BLaER1 (cell line): ENCODE results near the gene RCAN2.
A peak's percentile ranks its signal among the peaks of the same experiment; 100 is the strongest.

Experiments
- H3K27ac ChIP-seq: shearing (Covaris generic); formaldehyde crosslinking; 2 replicates; pipeline ENCODE4 v1.8.1; 2022
- H3K27me3 ChIP-seq: shearing (Covaris generic); formaldehyde crosslinking; 2 replicates; pipeline ENCODE4 v1.8.1; 2022
- H3K36me3 ChIP-seq: shearing (Covaris generic); formaldehyde crosslinking; 2 replicates; pipeline ENCODE4 v1.8.1; 2022
- H3K4me1 ChIP-seq: shearing (Covaris generic); formaldehyde crosslinking; 2 replicates; pipeline ENCODE4 v1.8.1; 2022
- H3K4me2 ChIP-seq: shearing (Covaris generic); formaldehyde crosslinking; 2 replicates; pipeline ENCODE4 v1.8.1; 2022
- H3K4me3 ChIP-seq: shearing (Covaris generic); formaldehyde crosslinking; 2 replicates; pipeline ENCODE4 v1.8.1; 2022
- H3K9ac ChIP-seq: shearing (Covaris generic); formaldehyde crosslinking; 2 replicates; pipeline ENCODE4 v1.8.1; 2022
- H3K9me3 ChIP-seq: shearing (Covaris generic); formaldehyde crosslinking; 2 replicates; pipeline ENCODE4 v1.8.1; 2022
- H4K20me1 ChIP-seq: shearing (Covaris generic); formaldehyde crosslinking; 2 replicates; pipeline ENCODE4 v1.8.1; 2022
- Cebpa-rat ChIP-seq: shearing (Covaris generic); IDR thresholded peaks from 2 replicates; pipeline ENCODE4 v1.8.1; 2022

RCAN2 gene

GRCh38 chr6:46491201-46491627, at the start of gene RCAN2:
TSS of gene RCAN2 (minus strand) at chr6:46491449.
- Histone ChIP-seq H3K27ac (no peak within 1 kb of the TSS), H4K20me1 (no peaks in the 10 kb centered on the region), H3K9ac (peak within 1 kb of the TSS; percentile 63), H3K4me1 (no peaks in the 10 kb centered on the region), H3K36me3 (no peaks in the 10 kb centered on the region), H3K4me2 (peak within 1 kb of the TSS; percentile 91), H3K9me3 (no peaks in the 10 kb centered on the region), H3K4me3 (peak within 1 kb of the TSS; percentile 81), H3K27me3 (peaks cover 24% of the 10 kb centered on the region)
- no peak for TF ChIP-seq Cebpa-rat

- TF ChIP-seq Cebpa-rat, result no peak
- no peaks in the 10 kb centered on the region for H3K36me3 ChIP-seq
- H3K4me3 ChIP-seq, result no peak overlapping the region
- no peak overlapping the region for H3K9ac ChIP-seq
- no peak overlapping the region for H3K4me2 ChIP-seq
- peaks cover 9% of the 10 kb centered on the region for H3K9me3 ChIP-seq
- H3K27me3 ChIP-seq, result no peaks in the 10 kb centered on the region
- no peaks in the 10 kb centered on the region for H4K20me1 ChIP-seq
- no peaks in the 10 kb centered on the region for H3K4me1 ChIP-seq
- no peak overlapping the region for H3K27ac ChIP-seq
Observed at GRCh38 chr6:46539866-46540265, 48.6 kb upstream of the RCAN2 start.

GRCh38 chr6:46538800-46539480, 47.7 kb upstream of the RCAN2 start:
- no peak overlapping the region for H3K4me2 ChIP-seq
- H3K4me3 ChIP-seq, result no peak overlapping the region
- H3K9ac ChIP-seq, result no peak overlapping the region
- no peak for TF ChIP-seq Cebpa-rat
- H3K9me3 ChIP-seq, result peaks cover 11% of the 10 kb centered on the region
- H4K20me1 ChIP-seq, result no peaks in the 10 kb centered on the region
- H3K27ac ChIP-seq, result no peak overlapping the region
- no peaks in the 10 kb centered on the region for H3K4me1 ChIP-seq
- no peaks in the 10 kb centered on the region for H3K36me3 ChIP-seq
- no peaks in the 10 kb centered on the region for H3K27me3 ChIP-seq

- no peak overlapping the region for H3K27ac ChIP-seq
- no peak overlapping the region for H3K9ac ChIP-seq
- no peak for TF ChIP-seq Cebpa-rat
- H3K4me2 ChIP-seq, result no peak overlapping the region
- H4K20me1 ChIP-seq, result no peaks in the 10 kb centered on the region
- no peaks in the 10 kb centered on the region for H3K36me3 ChIP-seq
- H3K9me3 ChIP-seq, result peaks cover 11% of the 10 kb centered on the region
- no peaks in the 10 kb centered on the region for H3K4me1 ChIP-seq
- no peaks in the 10 kb centered on the region for H3K27me3 ChIP-seq
- no peak overlapping the region for H3K4me3 ChIP-seq
Observed at GRCh38 chr6:46530896-46531295, 39.6 kb upstream of the RCAN2 start.

- Histone ChIP-seq H3K27me3 (no peaks in the 10 kb centered on the region), H3K36me3 (no peaks in the 10 kb centered on the region), H3K4me2 (no peak overlapping the region), H3K9me3 (no peaks in the 10 kb centered on the region; the same call in 1 of the 2 replicates), H3K27ac (no peak overlapping the region), H3K4me1 (no peaks in the 10 kb centered on the region), H4K20me1 (no peaks in the 10 kb centered on the region), H3K4me3 (no peak overlapping the region), H3K9ac (no peak overlapping the region)
- no peak for TF ChIP-seq Cebpa-rat
Observed at GRCh38 chr6:46528961-46529750, 37.9 kb upstream of the RCAN2 start.

- Histone ChIP-seq H3K4me1 (no peaks in the 10 kb centered on the region), H3K9me3 (no peaks in the 10 kb centered on the region; the same call in 1 of the 2 replicates), H3K36me3 (no peaks in the 10 kb centered on the region), H3K27ac (no peak overlapping the region), H3K9ac (no peak overlapping the region), H3K4me2 (no peak overlapping the region), H3K4me3 (no peak overlapping the region), H4K20me1 (no peaks in the 10 kb centered on the region), H3K27me3 (no peaks in the 10 kb centered on the region)
- TF ChIP-seq Cebpa-rat, result no peak
Observed at GRCh38 chr6:46526607-46527006, 35.4 kb upstream of the RCAN2 start.

GRCh38 chr6:46525583-46525982, 34.3 kb upstream of the RCAN2 start:
- H3K36me3 ChIP-seq, result no peaks in the 10 kb centered on the region
- no peak overlapping the region for H3K4me3 ChIP-seq
- no peaks in the 10 kb centered on the region; the same call in 1 of the 2 replicates for H3K9me3 ChIP-seq
- H3K4me1 ChIP-seq, result no peaks in the 10 kb centered on the region
- H3K27ac ChIP-seq, result no peak overlapping the region
- TF ChIP-seq Cebpa-rat, result no peak
- H3K9ac ChIP-seq, result no peak overlapping the region
- H3K27me3 ChIP-seq, result no peaks in the 10 kb centered on the region
- no peaks in the 10 kb centered on the region for H4K20me1 ChIP-seq
- H3K4me2 ChIP-seq, result no peak overlapping the region

- no peak overlapping the region for H3K9ac ChIP-seq
- H3K27ac ChIP-seq, result no peak overlapping the region
- no peaks in the 10 kb centered on the region; the same call in 1 of the 2 replicates for H3K9me3 ChIP-seq
- H4K20me1 ChIP-seq, result no peaks in the 10 kb centered on the region
- no peak overlapping the region for H3K4me2 ChIP-seq
- H3K27me3 ChIP-seq, result no peaks in the 10 kb centered on the region
- TF ChIP-seq Cebpa-rat, result no peak
- no peaks in the 10 kb centered on the region for H3K36me3 ChIP-seq
- no peak overlapping the region for H3K4me3 ChIP-seq
- H3K4me1 ChIP-seq, result no peaks in the 10 kb centered on the region
Observed at GRCh38 chr6:46521464-46521971, 30.3 kb upstream of the RCAN2 start.

- Histone ChIP-seq H3K27ac (no peak overlapping the region), H3K36me3 (no peaks in the 10 kb centered on the region), H3K4me2 (no peak overlapping the region), H3K4me3 (no peak overlapping the region), H3K27me3 (no peaks in the 10 kb centered on the region), H4K20me1 (no peaks in the 10 kb centered on the region), H3K9ac (no peak overlapping the region), H3K9me3 (no peaks in the 10 kb centered on the region), H3K4me1 (no peaks in the 10 kb centered on the region)
- TF ChIP-seq Cebpa-rat, result no peak
Observed at GRCh38 chr6:46517202-46517601, 26.0 kb upstream of the RCAN2 start.

GRCh38 chr6:46513533-46513932, 22.3 kb upstream of the RCAN2 start:
- Histone ChIP-seq H3K36me3 (no peaks in the 10 kb centered on the region), H3K27me3 (no peaks in the 10 kb centered on the region), H3K4me3 (no peak overlapping the region), H3K9me3 (no peaks in the 10 kb centered on the region), H3K9ac (no peak overlapping the region), H3K27ac (no peak overlapping the region), H4K20me1 (no peaks in the 10 kb centered on the region), H3K4me1 (no peaks in the 10 kb centered on the region), H3K4me2 (no peak overlapping the region)
- TF ChIP-seq Cebpa-rat, result no peak
